Liver (tissue), 9 donors: Measurements from ENCODE around the gene STXBP1. TPM values are rescaled to one million over a fixed set of nuclear protein-coding genes. Genes with fewer than 3 reads are reported as not detected.

Experiments
- DNase-seq: peaks from one replicate; pipeline ENCODE4 v3.0.0-alpha.2; 2017; ENCODE audit warnings: low spot score
- H3K27ac ChIP-seq, 2 donors: one replicate each; pipeline ENCODE4 v1.7.0; 2013; ENCODE audit warnings: inconsistent platforms in 2 of 2, low read length in 2 of 2, control low read depth in 1 of 2, low read depth in 1 of 2, mild to moderate bottlenecking in 1 of 2
- H3K27me3 ChIP-seq, 4 donors: one replicate each; pipeline versions ENCODE4 v1.6.1 to v1.7.0; 2013; ENCODE audit warnings: low read length in 3 of 4, inconsistent platforms in 1 of 4, mild to moderate bottlenecking in 1 of 4, moderate library complexity in 1 of 4; ENCODE audit not compliant: control insufficient read depth in 4 of 4, insufficient read depth in 4 of 4
- H3K36me3 ChIP-seq, 4 donors: one replicate each; pipeline versions ENCODE4 v1.6.1 to v1.7.0; 2013; ENCODE audit warnings: low read length in 3 of 4, mild to moderate bottlenecking in 3 of 4, low read depth in 1 of 4, moderate library complexity in 1 of 4; ENCODE audit not compliant: control insufficient read depth in 4 of 4, insufficient read depth in 3 of 4
- H3K4me1 ChIP-seq, 4 donors: one replicate each; pipeline versions ENCODE4 v1.6.1 to v1.7.0; 2013; ENCODE audit warnings: low read length in 3 of 4, mild to moderate bottlenecking in 3 of 4, moderate library complexity in 1 of 4; ENCODE audit not compliant: control insufficient read depth in 4 of 4, insufficient read depth in 4 of 4
- H3K4me3 ChIP-seq, 3 donors: one replicate each; pipeline versions ENCODE4 v1.6.1 to v1.7.0; 2013; ENCODE audit warnings: low read length in 3 of 3, control low read depth in 1 of 3, low read depth in 1 of 3, mild to moderate bottlenecking in 1 of 3
- H3K9ac ChIP-seq, 2 donors: one replicate each; pipeline ENCODE4 v1.7.0; 2013; ENCODE audit warnings: low read length in 2 of 2, mild to moderate bottlenecking in 2 of 2, moderate library complexity in 2 of 2, control low read depth in 1 of 2, low read depth in 1 of 2
- H3K9me3 ChIP-seq, 4 donors: one replicate each; pipeline versions ENCODE4 v1.6.1 to v1.7.0; 2013; ENCODE audit warnings: low read length in 3 of 4; ENCODE audit not compliant: control insufficient read depth in 4 of 4
- CTCF ChIP-seq: fragments of 150-350 bp; IDR thresholded peaks from 2 replicates; pipeline ENCODE4 v1.5.1; 2017; ENCODE audit warnings: improper control_type of control experiment, low read depth, low read length; ENCODE audit not compliant: missing input control
- FOXA1 ChIP-seq: IDR thresholded peaks from 2 replicates; pipeline ENCODE4 v1.6.1; 2016; ENCODE audit warnings: antibody characterized with exemption
- GABPA ChIP-seq, 2 donors: IDR thresholded peaks in 1 of 2; conservative IDR thresholded peaks in 1 of 2; 2 replicates each; pipeline ENCODE4 v1.6.1; 2016; ENCODE audit warnings: antibody characterized with exemption in 2 of 2, mild to moderate bottlenecking in 1 of 2, moderate library complexity in 1 of 2
- HNF4A ChIP-seq, 2 donors: conservative IDR thresholded peaks; 2 replicates each; pipeline ENCODE4 v1.6.1; 2016; ENCODE audit warnings: antibody characterized with exemption in 2 of 2, mild to moderate bottlenecking in 2 of 2
- HNF4G ChIP-seq: IDR thresholded peaks from 2 replicates; pipeline ENCODE4 v1.6.1; 2016; ENCODE audit warnings: antibody characterized with exemption
- MAX ChIP-seq: IDR thresholded peaks from 2 replicates; pipeline ENCODE4 v1.6.1; 2016; ENCODE audit warnings: antibody characterized with exemption
- NR2F2 ChIP-seq: IDR thresholded peaks from 2 replicates; pipeline ENCODE4 v1.6.1; 2016; ENCODE audit warnings: antibody characterized with exemption
- RAD21 ChIP-seq, 2 donors: IDR thresholded peaks; 2 replicates each; pipeline ENCODE4 v1.6.1; 2016; ENCODE audit warnings: antibody characterized with exemption in 2 of 2, mild to moderate bottlenecking in 2 of 2
- REST ChIP-seq: IDR thresholded peaks from 2 replicates; pipeline ENCODE4 v1.6.1; 2016; ENCODE audit warnings: antibody characterized with exemption, mild to moderate bottlenecking
- RXRA ChIP-seq, 2 donors: IDR thresholded peaks; 2 replicates each; pipeline ENCODE4 v1.6.1; 2017 to 2018; ENCODE audit warnings: antibody characterized with exemption in 2 of 2, mild to moderate bottlenecking in 1 of 2
- SP1 ChIP-seq: IDR thresholded peaks from 2 replicates; pipeline ENCODE4 v1.6.1; 2018; ENCODE audit warnings: antibody characterized with exemption, mild to moderate bottlenecking
- YY1 ChIP-seq: IDR thresholded peaks from 2 replicates; pipeline ENCODE4 v1.6.1; 2016; ENCODE audit warnings: antibody characterized with exemption, mild to moderate bottlenecking
- WGBS: extraction: QIAGEN DNeasy Blood & Tissue Kit; methylation state at CpG from one replicate; pipeline ENCODE4 v1.1.7; 2013; 5-methylcytosine and 5-hydroxymethylcytosine counted together
- polyA plus RNA-seq, 2 donors: library from polyadenylated mRNA; stranded (reverse) in 1 of 2; unstranded in 1 of 2; fragments of 200-250 nt in 1 of 2; fragments of >200 nt in 1 of 2; fragmentation: Nextera tagmentation in 1 of 2; extraction: Ambion mirVana in 1 of 2; gene quantifications; one replicate each; pipeline versions ENCODE4 v1.2.1 to v1.2.3, GENCODE V29; 2013 to 2015
- total RNA-seq, 2 donors: library from RNA; depleted of rRNA; stranded (reverse); fragments of >200 nt; gene quantifications; one replicate each; pipeline ENCODE4 v1.2.3, GENCODE V29; 2014
- donor health status: healthy.
- donor health status: healthy.
- donor health status: healthy.
- donor health status: healthy.
- donor health status: healthy.

The STXBP1 gene
- total and polyA plus RNA-seq, 4 donors: 1.7 to 4.6 (median 2.3) TPM

GRCh38 chr9:127714020-127714750 lies 102.1 kb downstream of the STXBP1 start (continued):
- no peak for TF ChIP-seq RAD21 (IDR thresholded peaks at IDR 0.05)
- no peak for TF ChIP-seq HNF4A (conservative IDR thresholded peaks at IDR 0.05)
- no peak for TF ChIP-seq RXRA (IDR thresholded peaks at IDR 0.05)
- TF ChIP-seq MAX: no peak

GRCh38 chr9:127714951-127715469 lies 102.9 kb downstream of the STXBP1 start:
- H3K36me3 ChIP-seq: no peaks in the 10 kb centered on the region
- TF ChIP-seq RXRA (IDR thresholded peaks at IDR 0.05) (no peak), SP1 (no peak), FOXA1 (no peak), NR2F2 (no peak), GABPA (IDR thresholded peaks at IDR 0.05 in 1 of 2, conservative IDR thresholded peaks at IDR 0.05 in 1 of 2) (no peak), HNF4G (no peak), HNF4A (conservative IDR thresholded peaks at IDR 0.05) (no peak), CTCF (no peak), YY1 (no peak)
- peak overlapping the region; percentile 71 to 86 (median 78) for H3K4me3 ChIP-seq
- under 1% methylated on average over 44 of the region's 44 CpGs for WGBS
- peak overlapping the region in 1 of 2 donors; percentile 72 for H3K27ac ChIP-seq
- no peaks in the 10 kb centered on the region for H3K27me3 ChIP-seq
- H3K9ac ChIP-seq: peak overlapping the region in 1 of 2 donors; percentile 16
- no peaks in the 10 kb centered on the region for H3K9me3 ChIP-seq
- no peak for DNase-seq
- H3K4me1 ChIP-seq: peaks cover 4 to 12% (median 8%) of the 10 kb centered on the region in 4 donors

GRCh38 chr9:127715470-127716337 lies 103.6 kb downstream of the STXBP1 start, which contains the start of the genes PTRH1 and TTC16:
Gene PTRH1, minus strand, starts transcription at chr9:127715663. Its CDS starts 24 bp downstream, at chr9:127715639.
Gene TTC16, plus strand, starts transcription at chr9:127716079. Its CDS starts 67 bp downstream, at chr9:127716146.
- 8% methylated on average over 65 of the region's 65 CpGs for WGBS
- Histone ChIP-seq H3K27ac (peak within 1 kb of the TSS; percentile 71 to 72), H3K4me1 (peaks cover 4 to 12% (median 8%) of the 10 kb centered on the region in 4 donors), H3K9me3 (no peaks in the 10 kb centered on the region), H3K36me3 (no peaks in the 10 kb centered on the region), H3K4me3 (peak within 1 kb of the TSS; percentile 71 to 86 (median 78)), H3K9ac (peak within 1 kb of the TSS; percentile 1 to 16), H3K27me3 (no peaks in the 10 kb centered on the region)
- DNase-seq: peak; percentile 98
- no peak for TF ChIP-seq FOXA1
- peak; percentile 100 for TF ChIP-seq YY1
- TF ChIP-seq SP1: peak; percentile 76
- peak; percentile 14 for TF ChIP-seq REST
- TF ChIP-seq GABPA (IDR thresholded peaks at IDR 0.05 in 1 of 2, conservative IDR thresholded peaks at IDR 0.05 in 1 of 2): peak in 1 of 2 donors; percentile 79
